GM19351 (cell line): ENCODE measurements around the gene FOXP1.
A peak's percentile ranks its signal among the peaks of the same experiment; 100 is the strongest.

Experiments used
- ATAC-seq: cut with Tn5 transposase; IDR thresholded peaks from one replicate; pipeline ENCODE4 v1.9.1; 2021; ENCODE audit warnings: mild to moderate bottlenecking, moderate library complexity; ENCODE audit not compliant: unreplicated experiment

FOXP1 gene

DNA sequence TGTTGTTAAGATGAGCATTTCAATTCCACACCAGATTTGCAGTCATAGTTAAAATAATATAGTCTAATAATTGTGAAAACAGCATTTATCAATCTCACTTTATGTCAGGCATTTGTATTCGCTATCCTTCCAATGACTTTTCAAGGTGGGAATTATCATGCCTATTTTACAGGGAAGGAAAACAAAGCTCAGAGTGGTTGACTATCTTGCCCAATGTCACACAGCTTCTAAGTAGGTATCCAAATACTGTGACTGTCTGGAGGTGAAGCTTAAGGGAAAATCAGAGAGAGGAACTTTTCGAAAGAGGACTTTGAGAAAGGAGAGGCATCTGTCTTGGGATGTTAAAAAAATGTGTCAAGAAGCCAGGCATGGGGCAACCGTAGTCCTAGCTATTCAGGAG is 443.1 kb downstream of the FOXP1 start:
- no peak for ATAC-seq

DNA sequence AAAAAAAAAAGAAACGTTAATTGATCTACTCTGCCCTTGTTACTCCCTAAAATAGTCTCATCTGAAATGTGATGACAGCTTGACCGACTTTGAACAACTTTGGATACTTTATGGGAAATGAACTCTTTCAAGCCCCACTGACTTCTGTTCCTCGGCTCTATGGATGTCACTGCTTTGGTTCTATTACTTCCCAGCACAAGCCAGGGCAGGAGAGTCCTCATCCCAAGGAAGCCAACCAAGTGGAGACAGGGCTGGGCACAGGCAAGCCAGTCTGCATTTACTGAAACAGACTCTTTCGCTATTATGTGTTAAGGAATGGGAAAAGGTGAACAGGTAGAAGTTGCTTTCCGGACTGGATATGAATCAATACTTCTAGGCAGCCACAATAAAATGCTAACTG is 444.0 kb downstream of the FOXP1 start:
- no peak for ATAC-seq

GRCh38 chr3:71138410-71138809 is 445.1 kb downstream of the FOXP1 start:
- no peak for ATAC-seq

- ATAC-seq = no peak
Observed at GRCh38 chr3:71136276-71136675, 447.3 kb downstream of the FOXP1 start.

GRCh38 chr3:71135373-71136088 is 448.0 kb downstream of the FOXP1 start:
- ATAC-seq = no peak

- ATAC-seq = no peak
Observed at GRCh38 chr3:71134521-71134920, 449.0 kb downstream of the FOXP1 start.

DNA sequence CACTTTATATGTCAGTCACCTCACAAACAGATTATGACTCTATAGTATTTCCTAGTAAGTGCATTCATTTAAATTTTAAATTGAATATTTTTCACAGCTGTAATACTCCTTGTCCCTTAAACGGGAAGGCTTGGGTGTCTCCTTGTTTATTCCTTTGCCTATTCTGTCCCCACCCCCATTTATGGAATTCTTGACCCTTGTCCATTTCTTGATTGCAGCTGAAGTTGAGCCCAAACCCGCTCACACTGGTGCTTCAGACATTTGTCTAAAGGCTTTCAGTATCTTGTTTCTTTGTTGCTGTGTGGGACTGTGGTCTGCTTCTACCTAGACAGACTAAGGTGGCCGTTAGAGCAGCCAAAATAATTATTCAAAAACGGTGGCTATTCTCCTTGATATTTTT is 449.7 kb downstream of the FOXP1 start:
- no peak for ATAC-seq

DNA sequence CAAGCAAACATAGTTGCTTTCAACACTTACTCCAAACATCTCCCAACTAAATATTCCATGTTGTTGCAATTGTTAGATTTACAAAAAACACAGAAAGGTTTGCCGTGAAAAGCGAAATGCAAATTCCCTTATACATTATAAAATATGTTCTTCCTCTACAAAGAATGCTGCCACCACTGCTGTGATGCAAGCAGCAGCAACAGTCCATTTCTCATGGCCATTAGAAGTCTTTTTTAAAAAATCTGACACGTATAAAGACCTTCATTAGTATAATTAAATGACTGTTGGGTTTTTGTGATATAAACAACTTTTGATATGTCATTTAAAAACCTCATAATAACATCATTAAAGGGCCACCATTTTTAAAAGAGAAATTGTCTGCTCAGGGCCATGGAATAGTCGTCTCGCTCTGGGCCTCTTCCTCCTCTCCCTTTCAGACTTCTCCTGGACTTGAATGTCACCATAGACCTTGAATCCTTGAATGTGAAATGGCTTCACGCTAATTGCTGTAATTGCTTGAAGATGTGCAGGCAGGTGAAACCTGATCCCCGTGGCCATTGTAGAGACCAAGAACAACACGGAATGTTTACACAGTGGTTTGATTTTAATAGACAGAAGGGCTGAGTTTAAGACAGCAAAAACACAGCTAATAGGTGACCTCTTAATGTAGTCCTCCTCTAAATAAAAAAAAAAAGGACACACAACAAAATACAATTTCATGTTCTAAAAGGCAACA is 450.4 kb downstream of the FOXP1 start:
- no peak for ATAC-seq

DNA sequence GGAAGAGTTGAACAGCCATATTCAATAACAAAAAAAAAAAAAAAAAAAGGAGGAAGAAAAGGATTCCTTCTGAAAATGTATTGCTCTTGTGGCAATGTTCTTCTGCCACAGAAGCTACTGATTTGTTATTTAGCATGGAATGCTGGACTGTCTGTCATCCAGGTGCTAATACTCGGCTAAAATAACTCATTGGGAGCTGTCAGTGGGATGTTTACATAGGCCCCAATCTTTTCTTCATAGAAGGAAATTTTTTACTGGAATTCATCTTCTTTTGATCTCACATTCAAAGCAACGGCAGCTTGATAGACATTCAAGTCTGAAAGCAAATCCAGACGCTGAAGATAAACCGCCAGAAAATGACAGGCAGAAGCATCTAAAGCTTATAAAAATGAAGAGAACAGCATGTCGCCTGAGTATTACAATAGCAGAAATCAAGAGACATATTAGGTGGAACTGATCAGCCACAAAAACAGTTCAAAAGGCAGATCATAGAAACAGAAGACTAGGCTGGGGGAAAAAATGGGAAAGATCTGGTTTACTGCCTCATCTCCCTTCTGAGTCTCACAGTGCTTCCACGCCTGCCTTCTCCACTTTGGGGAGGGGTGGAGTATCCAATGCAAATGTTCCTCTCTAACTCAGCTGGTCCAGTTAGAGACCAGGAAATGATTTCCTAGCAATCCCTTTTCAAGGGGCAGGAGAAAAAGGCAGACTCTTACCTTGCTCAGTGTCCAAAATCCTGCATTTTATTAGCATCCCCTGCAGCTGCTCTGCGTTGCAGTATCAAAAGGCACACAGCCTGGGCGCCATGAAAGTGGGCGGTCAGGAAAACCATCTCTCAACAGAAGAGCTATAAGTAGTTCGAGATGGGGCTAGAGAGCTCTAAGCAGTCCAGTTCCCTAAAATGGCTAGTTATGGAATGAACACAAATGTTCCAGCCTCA is 451.9 kb downstream of the FOXP1 start:
- ATAC-seq = no peak

- ATAC-seq = peak; percentile 74
Observed at GRCh38 chr3:71130471-71131374, 452.8 kb downstream of the FOXP1 start.

DNA sequence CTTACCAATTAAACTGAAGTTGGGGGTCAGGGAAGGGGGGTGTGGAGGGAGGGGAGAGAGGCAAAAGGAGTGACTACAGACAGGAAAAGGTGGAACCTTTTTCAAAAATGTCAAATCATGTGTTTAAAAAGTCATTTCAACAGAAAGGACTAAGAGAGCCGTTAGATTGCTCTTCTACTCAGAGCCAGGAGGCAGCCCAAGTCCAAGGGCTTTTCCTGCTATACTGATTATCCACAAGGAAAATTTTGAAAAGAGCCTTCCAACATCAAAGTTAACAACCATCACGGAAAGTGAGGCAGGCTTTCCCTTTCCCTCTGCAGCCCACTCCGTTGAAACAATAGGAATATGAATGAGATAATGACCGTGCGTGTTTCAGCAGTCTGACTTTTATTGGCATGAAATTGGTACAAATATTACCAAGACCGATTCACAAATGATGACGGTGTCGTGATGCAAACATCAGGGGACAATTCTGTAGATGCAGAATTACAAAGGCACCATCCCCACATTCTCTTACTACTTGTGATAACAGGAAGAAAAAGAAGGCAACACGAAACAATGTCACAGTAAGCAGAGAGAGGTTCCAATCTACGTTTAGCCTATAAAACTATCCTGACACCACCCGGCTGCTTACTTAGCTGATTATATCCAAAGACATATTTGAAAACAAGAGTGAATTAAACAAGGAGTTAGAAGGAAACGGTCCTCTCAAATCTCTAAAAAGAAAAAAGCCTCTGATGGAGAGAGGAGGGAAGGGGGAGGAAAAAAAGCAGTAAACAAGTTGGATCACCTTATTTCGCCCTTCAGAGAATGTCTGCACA is 453.7 kb downstream of the FOXP1 start:
- peak; percentile 7 for ATAC-seq

DNA sequence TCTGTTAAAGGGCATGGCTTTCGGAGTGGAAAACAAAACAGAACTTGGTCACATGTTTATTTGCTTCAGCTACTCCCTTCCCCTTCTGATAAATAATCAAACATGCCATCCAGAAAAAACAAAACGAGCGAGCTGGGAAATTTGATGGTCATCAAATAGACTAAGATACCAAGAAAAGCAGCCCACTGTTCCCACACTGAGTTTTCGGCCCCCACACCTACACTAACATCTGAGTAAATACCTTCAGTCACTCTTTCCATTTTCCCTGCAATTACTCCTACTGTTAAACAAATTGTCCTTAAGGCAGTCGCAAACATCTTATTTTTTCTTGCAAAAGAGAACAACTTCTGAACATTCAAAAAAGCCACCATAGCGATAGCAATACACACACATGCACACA is 454.6 kb downstream of the FOXP1 start:
- ATAC-seq = no peak

DNA sequence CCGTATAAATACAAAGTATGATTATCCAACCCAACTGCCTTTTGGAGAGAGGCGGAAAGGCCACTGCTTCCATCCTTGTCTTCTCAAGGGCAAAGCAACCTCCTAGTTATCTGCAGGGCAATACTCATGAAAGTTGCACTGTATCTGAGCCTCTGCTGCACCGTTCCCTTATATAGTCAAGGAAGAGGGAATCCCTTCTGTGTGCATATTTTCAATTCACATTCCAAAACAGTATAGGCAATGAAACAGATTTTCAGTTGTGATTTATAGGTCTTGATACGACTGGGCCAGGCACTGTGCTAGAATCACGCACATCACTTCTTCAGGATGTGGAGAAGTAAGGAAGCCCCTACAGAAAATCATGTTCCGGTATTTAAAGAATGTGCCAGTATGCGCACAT is 455.7 kb downstream of the FOXP1 start:
- ATAC-seq = no peak

- ATAC-seq = no peak
Observed at GRCh38 chr3:71127052-71127831, 456.3 kb downstream of the FOXP1 start.

DNA sequence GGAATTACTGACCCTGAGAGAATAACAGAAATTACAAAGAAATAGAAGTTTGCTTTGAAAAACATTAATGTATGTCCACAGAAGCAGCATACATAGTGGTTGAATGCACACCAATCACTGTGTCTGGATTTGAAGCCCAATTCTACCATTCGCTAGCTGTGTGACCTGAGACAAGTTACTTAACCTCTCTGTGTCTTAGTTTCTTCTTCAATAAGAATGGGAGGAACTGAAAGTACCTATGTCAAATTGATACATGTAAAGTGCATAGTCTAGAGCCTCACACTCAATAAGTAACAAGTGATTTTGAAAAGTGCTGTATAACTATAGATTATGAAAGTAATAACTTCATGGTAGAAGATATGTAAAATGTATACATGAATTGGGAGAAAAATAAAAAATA is 457.8 kb downstream of the FOXP1 start:
- ATAC-seq = no peak

DNA sequence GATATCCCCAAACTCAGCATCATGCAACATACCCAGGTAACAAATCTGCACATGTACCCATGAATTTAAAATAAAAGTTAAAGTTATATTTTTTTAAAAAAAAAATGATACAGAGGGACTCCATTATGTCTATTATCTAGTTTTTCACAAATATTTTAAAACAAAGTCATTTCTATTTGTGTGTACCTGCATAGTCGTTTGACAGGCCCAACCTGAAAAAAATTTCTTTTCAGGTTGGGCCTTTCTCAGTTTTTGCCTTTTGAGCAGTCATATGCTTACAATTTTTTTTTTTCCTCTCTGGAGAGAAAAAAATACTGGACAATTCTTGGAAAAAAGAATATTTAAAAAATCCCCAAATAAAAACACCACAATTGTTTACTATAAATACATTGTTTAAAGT is 459.5 kb downstream of the FOXP1 start:
- no peak for ATAC-seq

DNA sequence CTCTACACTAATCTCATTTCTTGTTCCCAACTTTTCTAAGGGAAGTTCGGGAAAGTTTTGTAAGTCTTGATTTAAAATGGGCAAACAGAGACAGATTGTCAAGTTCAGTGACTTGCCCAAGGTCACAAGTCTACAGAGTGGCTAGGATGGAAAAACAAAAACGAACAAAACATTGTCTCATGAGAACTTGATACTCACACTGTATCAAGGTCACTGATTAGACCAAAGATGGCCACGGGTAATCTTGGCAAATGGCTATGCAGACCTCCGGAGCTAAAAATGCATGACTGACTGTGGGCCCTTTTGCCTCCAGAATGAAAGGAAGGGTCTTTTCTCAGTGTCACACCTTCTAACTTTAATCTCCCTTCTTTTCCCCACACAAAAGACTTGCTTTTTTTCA is 460.9 kb downstream of the FOXP1 start:
- ATAC-seq = no peak

GRCh38 chr3:71121429-71122167 is 461.9 kb downstream of the FOXP1 start:
- ATAC-seq = no peak
